HEK293 (cell line): ENCODE results near the gene GAREM1.
A peak's percentile ranks its signal among the peaks of the same experiment; 100 is the strongest.

ENCODE experiments used
- CTCF ChIA-PET: fragments of 350-600 bp; formaldehyde crosslinking; extraction: SDS; loops from one replicate; lab custom pipeline; 2021; ENCODE audit warnings: antibody characterized with exemption; lab: Yijun Ruan, JAX
- POLR2A ChIA-PET: fragments of 300-600 bp; formaldehyde crosslinking; extraction: SDS; loops from one replicate; lab custom pipeline; 2020; ENCODE audit warnings: antibody characterized with exemption, inconsistent platforms; lab: Yijun Ruan, JAX
- H3K27ac ChIP-seq: fragments of 200-500 bp; sonication (Bioruptor generic); 2 replicates; pipeline ENCODE4 v1.5.1; 2014; ENCODE audit warnings: low read depth, low read length, control low read depth, inconsistent platforms; ENCODE audit errors: extremely low read depth
- H3K36me3 ChIP-seq, 2 experiments: fragments of 200-500 bp in 1 of 2; sonication (Bioruptor generic) in 1 of 2; 1 replicate in 1 of 2; 2 replicates in 1 of 2; pipeline ENCODE4 v1.5.1; 2014 to 2017; ENCODE audit warnings: inconsistent platforms in 2 of 2, low read length in 2 of 2; ENCODE audit not compliant: control insufficient read depth in 2 of 2, insufficient read depth in 1 of 2
- H3K4me1 ChIP-seq: fragments of 200-500 bp; sonication (Bioruptor generic); 2 replicates; pipeline ENCODE4 v1.5.1; 2014; ENCODE audit warnings: mild to moderate bottlenecking, low read length, inconsistent platforms; ENCODE audit not compliant: control insufficient read depth, insufficient read depth
- H3K4me3 ChIP-seq: 2 replicates; pipeline ENCODE4 v1.5.1; 2011; ENCODE audit warnings: low read depth, mild to moderate bottlenecking, control low read depth, low read length, moderate library complexity
- H3K9me3 ChIP-seq: fragments of 200-500 bp; sonication (Bioruptor generic); 2 replicates; pipeline ENCODE4 v1.5.1; 2014; ENCODE audit warnings: low read depth, low read length, inconsistent platforms; ENCODE audit not compliant: control insufficient read depth, insufficient read depth
- AEBP2 ChIP-seq: fragments of 450-650 bp; formaldehyde crosslinking; IDR thresholded peaks from 2 replicates; pipeline ENCODE4 v1.5.1; 2016; ENCODE audit warnings: missing biosample characterization, missing genetic modification characterization, borderline replicate concordance
- ATF2 ChIP-seq: fragments of 450-650 bp; formaldehyde crosslinking; IDR thresholded peaks from 2 replicates; pipeline ENCODE4 v1.5.1; 2016; ENCODE audit warnings: missing biosample characterization, missing genetic modification characterization, low read depth
- ELK4 ChIP-seq: IDR thresholded peaks from 2 replicates; pipeline ENCODE4 v1.6.1; 2011; ENCODE audit warnings: mild to moderate bottlenecking, low read depth, low read length, borderline replicate concordance
- GLIS2 ChIP-seq: fragments of 450-650 bp; formaldehyde crosslinking; IDR thresholded peaks from 2 replicates; pipeline ENCODE4 v1.5.1; 2016; ENCODE audit warnings: missing biosample characterization, missing genetic modification characterization
- HOXC10 ChIP-seq: sonication (generic); formaldehyde crosslinking; IDR thresholded peaks from 2 replicates; pipeline ENCODE4 v1.8.1; 2023; ENCODE audit warnings: mild to moderate bottlenecking, missing genetic modification reagents
- MYNN ChIP-seq: fragments of 450-650 bp; formaldehyde crosslinking; IDR thresholded peaks from 2 replicates; pipeline ENCODE4 v1.5.1; 2016; ENCODE audit warnings: missing biosample characterization, missing genetic modification characterization, borderline replicate concordance
- SETDB1 ChIP-seq: IDR thresholded peaks from one replicate; pipeline ENCODE4 v1.6.1; 2017; ENCODE audit warnings: mild to moderate bottlenecking, low read length, moderate library complexity, mixed read lengths; ENCODE audit not compliant: insufficient read length
- TRIM28 ChIP-seq: IDR thresholded peaks from 2 replicates; pipeline ENCODE4 v1.6.1; 2011; ENCODE audit warnings: low read length, control low read depth, borderline replicate concordance
- ZBTB11 ChIP-seq: fragments of 450-650 bp; formaldehyde crosslinking; conservative IDR thresholded peaks from 2 replicates; pipeline ENCODE4 v1.5.1; 2016; ENCODE audit warnings: low read depth, missing biosample characterization, missing genetic modification characterization
- ZFP37 ChIP-seq: fragments of 450-650 bp; formaldehyde crosslinking; IDR thresholded peaks from 2 replicates; pipeline ENCODE4 v1.5.1; 2016; ENCODE audit warnings: missing biosample characterization, missing genetic modification characterization
- ZNF146 ChIP-seq: fragments of 450-650 bp; formaldehyde crosslinking; IDR thresholded peaks from 2 replicates; pipeline ENCODE4 v1.5.1; 2016; ENCODE audit warnings: missing biosample characterization, missing genetic modification characterization
- ZNF174 ChIP-seq: fragments of 450-650 bp; formaldehyde crosslinking; IDR thresholded peaks from 2 replicates; pipeline ENCODE4 v1.5.0; 2017; ENCODE audit warnings: missing biosample characterization, mild to moderate bottlenecking, missing genetic modification characterization
- ZNF202 ChIP-seq: fragments of 450-650 bp; formaldehyde crosslinking; IDR thresholded peaks from 2 replicates; pipeline ENCODE4 v1.5.1; 2016; ENCODE audit warnings: missing biosample characterization, missing genetic modification characterization, borderline replicate concordance
- ZNF48 ChIP-seq: fragments of 450-650 bp; formaldehyde crosslinking; IDR thresholded peaks from 2 replicates; pipeline ENCODE4 v1.5.1; 2016; ENCODE audit warnings: missing biosample characterization, missing genetic modification characterization
- ZNF549 ChIP-seq: fragments of 450-650 bp; IDR thresholded peaks from 2 replicates; pipeline ENCODE4 v1.5.1; 2018; ENCODE audit warnings: missing biosample characterization, missing genetic modification characterization, mild to moderate bottlenecking, inconsistent platforms, moderate library complexity
- ZNF701 ChIP-seq: fragments of 450-650 bp; formaldehyde crosslinking; IDR thresholded peaks from 2 replicates; pipeline ENCODE4 v1.5.1; 2016; ENCODE audit warnings: missing biosample characterization, missing genetic modification characterization
- ZNF785 ChIP-seq: fragments of 450-650 bp; formaldehyde crosslinking; IDR thresholded peaks from 2 replicates; pipeline ENCODE4 v1.5.1; 2016; ENCODE audit warnings: missing biosample characterization, missing genetic modification characterization
- ZNF791 ChIP-seq: fragments of 450-650 bp; formaldehyde crosslinking; IDR thresholded peaks from 2 replicates; pipeline ENCODE4 v1.5.1; 2016; ENCODE audit warnings: missing biosample characterization, missing genetic modification characterization

Gene GAREM1

GRCh38 chr18:32435631-32436500 lies 34.8 kb downstream of the GAREM1 start:
- ChIA-PET CTCF (interaction anchor here (0.6 to 1.6 kb wide), 8 partner anchors 8 to 1158 kb away, joined by 3 to 5 read pairs (median 3); partner anchors contain the start of gene GAREM1), POLR2A (no interaction called here)
- no peaks in the 10 kb centered on the region for H3K4me1 ChIP-seq
- no peaks in the 10 kb centered on the region for H3K9me3 ChIP-seq
- no peak overlapping the region for H3K4me3 ChIP-seq
- no peak for TF ChIP-seq HOXC10 (CRISPR knock-in tag)
- no peak for TF ChIP-seq ZFP37
- TF ChIP-seq ZNF701 = no peak
- no peaks in the 10 kb centered on the region for H3K36me3 ChIP-seq
- H3K27ac ChIP-seq = no peak overlapping the region

GRCh38 chr18:32431753-32432152 lies 38.9 kb downstream of the GAREM1 start:
- Histone ChIP-seq H3K36me3 (no peaks in the 10 kb centered on the region), H3K4me3 (no peak overlapping the region), H3K4me1 (no peaks in the 10 kb centered on the region), H3K9me3 (no peaks in the 10 kb centered on the region), H3K27ac (no peak overlapping the region)
- CTCF ChIA-PET = no interaction called here
- POLR2A ChIA-PET = no interaction called here
- TF ChIP-seq SETDB1 (peak; percentile 96), MYNN (tag by site-specific recombination) (no peak), ZNF202 (tag by site-specific recombination) (no peak)

- no peaks in the 10 kb centered on the region for H3K9me3 ChIP-seq
- H3K4me1 ChIP-seq = no peaks in the 10 kb centered on the region
- ChIA-PET CTCF (no interaction called here), POLR2A (no interaction called here)
- TF ChIP-seq ZNF785 (tag by site-specific recombination) (no peak), ELK4 (no peak), AEBP2 (tag by site-specific recombination) (no peak), GLIS2 (no peak), ATF2 (tag by site-specific recombination) (no peak), ZNF174 (tag by site-specific recombination) (no peak), ZBTB11 (tag by site-specific recombination) (no peak), ZNF549 (tag by site-specific recombination) (no peak), ZNF146 (tag by site-specific recombination) (no peak), TRIM28 (no peak), ZNF791 (tag by site-specific recombination) (no peak), ZNF48 (no peak)
- TF ChIP-seq, all 188 proteins: peak for 0
- Histone ChIP-seq H3K36me3 (no peaks in the 10 kb centered on the region), H3K4me3 (no peak overlapping the region), H3K27ac (no peak overlapping the region)
These were observed 41.3 kb downstream of the GAREM1 start for GRCh38 chr18:32429402-32429801.
